A375 (cell line): ENCODE results near the gene THRB. TPM values are rescaled to one million over a fixed set of nuclear protein-coding genes. Genes with fewer than 3 reads are reported as not detected.

Experiments
- small RNA-seq: library from RNA; depleted of rRNA; stranded (forward); fragments of <200 nt; gene quantifications from one replicate; pipeline ENCODE3, GENCODE V24; 2014
- total RNA-seq: library from RNA; depleted of rRNA; stranded (reverse); fragments of >200 nt; shearing (Covaris generic); gene quantifications from 2 replicates; pipeline ENCODE4 v1.2.3, GENCODE V29; 2014; rRNA removed

THRB gene
- 9.2 and 12.8 TPM in 2 replicates for total RNA-seq

GRCh38 chr3:24494618-24495325, at the start of gene THRB:
Gene THRB, minus strand, starts transcription at chr3:24494850.

Small RNA genes lying within 50 kb of the gene (small RNA-seq; reads per million reads assigned to genes)
- gene MIR4792: not detected
